NCI-H1105 treated with DMSO at 0.1 percent for 48 hours (cell line): Measurements from ENCODE around the gene CBLC.
A peak's percentile ranks its signal among the peaks of the same experiment; 100 is the strongest.
"Not testable (repeated sequence)": the region's sequence is repeated elsewhere in the genome, so short reads cannot be mapped to it uniquely, and the experiment has no call there.

Experiments used
- DNase-seq: peaks from one replicate; lab custom pipeline; 2025; lab: John Stamatoyannopoulos, UW

The CBLC gene

GRCh38 chr19:44819246-44819832 is 41.6 kb downstream of the CBLC start:
- no peak for DNase-seq

- DNase-seq = no peak
These were observed 43.2 kb downstream of the CBLC start for GRCh38 chr19:44820648-44821609.

GRCh38 chr19:44822177-44822576 is 44.5 kb downstream of the CBLC start:
- DNase-seq = no peak

- DNase-seq = no peak
These were observed 45.1 kb downstream of the CBLC start for GRCh38 chr19:44822670-44823372.

GRCh38 chr19:44823373-44823698 is 45.6 kb downstream of the CBLC start:
- no peak for DNase-seq

GRCh38 chr19:44824761-44825160 is 47.1 kb downstream of the CBLC start:
- peak; percentile 42 for DNase-seq

GRCh38 chr19:44832875-44833274 is 55.2 kb downstream of the CBLC start:
- not testable (repeated sequence) for DNase-seq

- not testable (repeated sequence) for DNase-seq
These were observed 56.7 kb downstream of the CBLC start for GRCh38 chr19:44834399-44834798.

- DNase-seq = no peak
These were observed 61.6 kb downstream of the CBLC start for GRCh38 chr19:44839276-44839675.

GRCh38 chr19:44840811-44841210 is 63.1 kb downstream of the CBLC start:
- DNase-seq = no peak

GRCh38 chr19:44841231-44841630 is 63.5 kb downstream of the CBLC start:
- DNase-seq = no peak

GRCh38 chr19:44845286-44845611 is 67.6 kb downstream of the CBLC start:
- DNase-seq = no peak

- peak; percentile 88 for DNase-seq
These were observed 68.1 kb downstream of the CBLC start, which contains the start of gene NECTIN2 for GRCh38 chr19:44845612-44846454. Gene NECTIN2, plus strand, starts transcription at chr19:44846297. Its CDS starts 229 bp downstream, at chr19:44846526.

GRCh38 chr19:44846455-44847143 is 68.9 kb downstream of the CBLC start:
- no peak for DNase-seq

GRCh38 chr19:44847144-44848035 is 69.7 kb downstream of the CBLC start:
- peak; percentile 38 for DNase-seq

GRCh38 chr19:44848036-44848811 is 70.5 kb downstream of the CBLC start:
- DNase-seq = no peak

GRCh38 chr19:44848812-44849447 is 71.2 kb downstream of the CBLC start:
- no peak for DNase-seq
